ENCODE data around the gene VCP.
"Not testable (repeated sequence)": the region's sequence is repeated elsewhere in the genome, so short reads cannot be mapped to it uniquely, and the experiment has no call there.

The VCP gene

GRCh38 chr9:35027860-35028259 lies 44.6 kb downstream of the VCP start:
- H3K4me1 Mint-ChIP-seq, result peaks cover 8% of the 10 kb centered on the region
- H3K4me3 Mint-ChIP-seq, result no peak overlapping the region
- ATAC-seq, result no peak
- DNase-seq (ENCODE audit: low spot score in 2 of 2), result no peak
- H3K36me3 Mint-ChIP-seq, result peaks cover 10% of the 10 kb centered on the region
- no peaks in the 10 kb centered on the region for H3K9me3 Mint-ChIP-seq
- no peak overlapping the region for H3K27ac Mint-ChIP-seq

GRCh38 chr9:35027374-35027773 lies 45.1 kb downstream of the VCP start:
- Mint-ChIP-seq H3K27ac (no peak overlapping the region), H3K36me3 (peaks cover 7% of the 10 kb centered on the region), H3K9me3 (no peaks in the 10 kb centered on the region), H3K4me1 (peaks cover 8% of the 10 kb centered on the region), H3K4me3 (no peak overlapping the region)
- ATAC-seq (no peak), DNase-seq (ENCODE audit: low spot score in 2 of 2) (no peak)

- Mint-ChIP-seq H3K36me3 (peaks cover 3% of the 10 kb centered on the region), H3K27ac (no peak overlapping the region), H3K9me3 (no peaks in the 10 kb centered on the region), H3K4me1 (peaks cover 8% of the 10 kb centered on the region), H3K4me3 (no peak overlapping the region)
- no peak for ATAC-seq
- DNase-seq (ENCODE audit: low spot score in 2 of 2), result no peak
Observed at GRCh38 chr9:35026671-35027070, 45.8 kb downstream of the VCP start.

- H3K4me1 Mint-ChIP-seq; ATAC-seq; H3K9me3 Mint-ChIP-seq; DNase-seq (ENCODE audit: low spot score in 2 of 2); H3K36me3 Mint-ChIP-seq; H3K27ac Mint-ChIP-seq; H3K4me3 Mint-ChIP-seq: not testable (repeated sequence)
Observed at GRCh38 chr9:35023443-35023842, 49.0 kb downstream of the VCP start.

- H3K9me3 Mint-ChIP-seq, result peaks cover 13% of the 10 kb centered on the region
- H3K4me1 Mint-ChIP-seq, result no peaks in the 10 kb centered on the region
- no peak overlapping the region for H3K27ac Mint-ChIP-seq
Observed at GRCh38 chr9:35014517-35014916, 57.9 kb downstream of the VCP start.

GRCh38 chr9:35010351-35010958 lies 62.0 kb downstream of the VCP start:
- no peaks in the 10 kb centered on the region for H3K4me1 Mint-ChIP-seq
- no peak for DNase-seq (ENCODE audit: low spot score in 2 of 2)
- H3K4me3 Mint-ChIP-seq, result no peak overlapping the region
- H3K27ac Mint-ChIP-seq, result no peak overlapping the region
- no peak for ATAC-seq
- H3K36me3 Mint-ChIP-seq, result peaks cover 32% of the 10 kb centered on the region
- peaks cover 13% of the 10 kb centered on the region for H3K9me3 Mint-ChIP-seq

More at GRCh38 chr9:35014517-35014916, 57.9 kb downstream of the VCP start:
- no peak for ATAC-seq
- H3K36me3 Mint-ChIP-seq, result peaks cover 31% of the 10 kb centered on the region
- H3K4me3 Mint-ChIP-seq, result no peak overlapping the region
- no peak for DNase-seq (ENCODE audit: low spot score in 2 of 2)

Measured in stimulated activated effector memory CD8-positive, alpha-beta T cell treated with anti-CD3 and anti-CD28 coated beads, Interleukin-12 subunit alpha, Interleukin-12 subunit beta, amount 100 ng/mL, for 72 hours (primary cell).